Measurements from ENCODE around the gene YIPF1.
"Not testable (repeated sequence)": the region's sequence is repeated elsewhere in the genome, so short reads cannot be mapped to it uniquely, and the experiment has no call there.

The YIPF1 gene

GRCh38 chr1:53894644-53895043 is 5.0 kb upstream of the YIPF1 start:
- DNase-seq: no peak

- no peak for DNase-seq
Measured at GRCh38 chr1:53893999-53894636, 4.5 kb upstream of the YIPF1 start, which contains the start of gene DIO1. Gene DIO1 (plus strand): TSS chr1:53894187. CDS start chr1:53894211, 24 bp downstream.

- DNase-seq: peak; percentile 91 to 97 (median 94)
Measured at GRCh38 chr1:53892911-53893310, 3.3 kb upstream of the YIPF1 start.

GRCh38 chr1:53891678-53892077 is 2.1 kb upstream of the YIPF1 start:
- no peak for DNase-seq

DNA sequence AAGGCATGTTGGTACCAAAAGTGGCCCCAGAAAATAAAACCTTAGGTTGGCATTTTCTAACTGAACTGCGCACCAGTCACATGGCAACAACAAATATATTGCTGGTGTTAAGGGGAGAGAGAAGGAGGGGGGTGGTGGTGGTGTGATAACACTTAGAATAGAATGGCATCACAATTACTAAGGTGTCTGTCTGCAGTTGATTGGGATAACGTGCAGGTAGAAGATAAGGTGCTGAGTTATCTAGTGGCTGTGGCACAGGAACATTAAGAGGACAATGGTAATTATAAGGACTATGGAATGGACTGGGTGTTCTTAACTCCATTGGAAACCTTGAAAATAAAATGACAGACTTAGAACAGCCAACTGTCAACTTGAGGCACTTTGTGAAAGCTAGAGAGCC is 1.4 kb upstream of the YIPF1 start:
- no peak for DNase-seq

DNA sequence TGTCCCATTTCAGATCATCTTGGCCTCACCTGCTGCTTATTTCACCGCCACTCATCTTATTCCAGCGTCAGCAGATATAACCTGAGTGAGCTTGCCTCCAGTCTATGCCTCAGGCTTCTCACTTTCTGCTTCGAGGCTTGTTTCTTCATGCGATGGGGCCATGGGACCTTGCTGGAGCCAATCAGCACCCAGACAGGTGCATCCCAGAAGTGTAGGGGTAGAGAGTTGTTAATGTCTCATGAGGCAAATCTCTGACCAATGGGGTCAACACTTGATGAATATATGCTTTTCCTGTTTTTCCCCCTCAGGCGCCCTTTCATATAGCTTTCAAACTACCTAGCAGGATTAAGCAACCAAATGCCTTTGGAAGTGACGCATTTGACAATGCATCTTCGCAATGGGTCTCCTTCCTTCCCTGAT is 935 bp upstream of the YIPF1 start:
- DNase-seq: no peak

- DNase-seq: no peak
Measured at GRCh38 chr1:53888681-53889080, 916 bp downstream of the YIPF1 start.

GRCh38 chr1:53883600-53883999 is 6.0 kb downstream of the YIPF1 start:
- DNase-seq: not testable (repeated sequence)

DNA sequence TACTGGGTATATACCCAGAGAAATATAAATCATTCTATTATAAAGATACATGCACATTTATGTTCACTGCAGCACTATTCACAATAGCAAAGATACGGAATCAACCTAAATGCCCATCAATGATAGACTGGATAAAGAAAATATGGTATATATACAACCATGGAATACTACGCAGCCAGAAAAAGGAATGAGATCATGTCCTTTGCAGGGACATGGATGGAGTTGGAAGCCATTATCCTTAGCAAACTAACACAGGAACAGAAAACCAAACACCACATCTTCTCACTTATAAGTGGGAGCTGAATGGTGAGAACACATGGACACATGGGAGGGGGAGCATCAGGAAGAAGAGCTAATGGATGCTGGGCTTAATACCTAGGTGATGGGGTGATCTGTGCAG is 7.7 kb downstream of the YIPF1 start:
- not testable (repeated sequence) for DNase-seq

DNA sequence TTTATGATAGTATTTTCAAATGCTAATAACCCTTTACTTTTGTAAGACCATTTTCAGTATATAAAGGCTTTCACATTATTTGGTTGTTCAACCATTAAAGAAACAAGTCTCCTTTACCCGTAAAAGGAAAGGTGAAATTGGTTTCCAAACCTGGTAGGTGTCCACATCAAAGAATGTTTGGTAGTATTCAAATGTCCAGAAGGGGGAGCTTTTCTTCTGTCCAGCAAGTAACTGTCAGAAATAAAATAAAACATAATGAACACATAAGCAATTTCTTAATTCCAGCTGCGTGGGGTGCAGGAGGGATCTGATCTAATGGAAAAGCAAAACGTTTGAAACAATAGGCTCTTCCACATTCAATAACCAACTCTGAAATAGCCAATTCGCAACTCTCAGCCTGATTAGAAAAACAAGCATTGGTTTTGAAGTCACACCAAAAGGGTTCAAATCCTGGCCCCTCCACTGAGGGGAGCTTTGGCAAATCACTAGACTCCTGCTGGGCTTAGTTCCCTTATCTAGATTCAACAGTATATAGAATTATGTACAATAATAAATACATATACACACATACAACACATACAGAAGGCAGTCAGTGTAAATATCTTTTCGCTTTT is 11.0 kb downstream of the YIPF1 start:
- DNase-seq: peak; percentile 8 to 83 (median 61)

- DNase-seq: not testable (repeated sequence)
Measured at GRCh38 chr1:53875150-53875549, 14.4 kb downstream of the YIPF1 start.

- no peak for DNase-seq
Measured at GRCh38 chr1:53871773-53872484, 17.7 kb downstream of the YIPF1 start.

DNA sequence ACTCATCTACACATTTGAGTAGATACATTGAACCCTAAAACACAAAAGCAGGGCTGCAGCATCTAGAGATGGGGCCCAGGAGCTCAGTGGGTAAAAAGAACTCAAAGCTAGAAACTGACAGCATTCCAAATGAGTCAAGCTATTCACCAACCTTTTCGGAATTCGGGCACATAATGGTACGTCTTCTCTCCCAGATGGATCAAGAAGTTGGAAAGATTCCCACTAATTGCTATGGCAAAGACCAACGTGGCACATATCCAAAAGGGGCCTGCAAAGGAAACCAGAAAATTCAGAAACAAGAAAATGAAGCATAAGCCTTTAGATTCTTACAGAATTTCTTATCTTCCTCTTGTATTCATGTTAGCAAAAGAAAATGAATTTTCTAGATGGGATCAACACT is 18.4 kb downstream of the YIPF1 start:
- DNase-seq: no peak

- DNase-seq: peak in 3 of 4 experiments; percentile 36 to 60 (median 55)
Measured at GRCh38 chr1:53869454-53870117, 20.0 kb downstream of the YIPF1 start.

DNA sequence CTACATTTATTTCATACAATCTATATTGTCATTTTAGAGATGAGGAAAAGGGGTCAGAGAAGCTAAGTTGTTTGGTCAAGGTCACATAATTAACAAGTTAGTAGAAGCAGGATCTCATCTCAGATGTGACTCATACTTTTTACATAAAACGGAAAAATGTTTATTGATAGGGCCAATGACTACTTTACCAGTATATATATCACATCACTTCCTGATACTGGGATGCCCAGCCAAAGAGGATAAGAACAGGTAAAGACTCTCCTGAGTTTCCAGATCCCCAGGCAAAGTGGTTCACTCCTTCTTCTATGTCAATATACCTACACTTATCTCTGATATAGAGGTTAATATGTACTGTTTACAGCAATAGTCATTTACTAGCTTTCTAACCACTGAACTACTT is 21.0 kb downstream of the YIPF1 start:
- DNase-seq: no peak

GRCh38 chr1:53862507-53862906 is 27.1 kb downstream of the YIPF1 start:
- DNase-seq: no peak

GRCh38 chr1:53860967-53861411 is 28.6 kb downstream of the YIPF1 start:
- DNase-seq: peak; percentile 47 to 71 (median 60)

GRCh38 chr1:53851571-53852285 is 37.9 kb downstream of the YIPF1 start:
- no peak for DNase-seq

- no peak for DNase-seq
Measured at GRCh38 chr1:53850082-53850673, 39.4 kb downstream of the YIPF1 start.

GRCh38 chr1:53847980-53848379 is 41.6 kb downstream of the YIPF1 start:
- DNase-seq: peak; percentile 22 to 58 (median 55)

DNA sequence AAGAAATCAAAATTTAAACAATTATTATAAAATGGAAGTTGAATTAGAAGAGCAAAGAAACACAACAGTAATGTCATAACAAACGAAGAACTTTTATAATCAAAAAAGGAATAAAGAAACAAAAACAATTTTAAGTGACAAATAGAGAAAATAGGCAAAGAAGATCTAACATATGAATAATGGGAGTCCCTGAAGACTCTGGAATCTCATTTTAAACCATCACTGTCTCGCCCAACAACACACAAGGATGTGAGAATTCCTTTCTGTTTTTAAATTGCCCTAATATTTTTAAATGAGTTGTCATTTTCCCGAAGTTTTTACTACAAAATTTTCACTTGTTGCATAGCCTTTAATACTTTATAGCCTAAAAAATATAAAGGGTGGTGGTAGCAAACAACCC is 47.2 kb downstream of the YIPF1 start:
- no peak for DNase-seq

- no peak for DNase-seq
Measured at GRCh38 chr1:53838654-53838974, 51.0 kb downstream of the YIPF1 start.

Measured in suppressor macrophage (primary cell).